HepG2 (cell line): ENCODE measurements around the gene ZFAND2B. TPM values are rescaled to one million over a fixed set of nuclear protein-coding genes. Genes with fewer than 3 reads are reported as not detected.

ENCODE experiments used
- CREM ChIP-seq, 2 experiments: sonication (generic) in 1 of 2; formaldehyde crosslinking in 1 of 2; IDR thresholded peaks; 2 replicates each; pipeline versions ENCODE4 v1.4.0 to v1.6.1; 2016 to 2020; ENCODE audit warnings: antibody characterized with exemption in 1 of 2, mild to moderate bottlenecking in 1 of 2, missing genetic modification reagents in 1 of 2
- EED ChIP-seq: sonication (generic); formaldehyde crosslinking; IDR thresholded peaks from 2 replicates; pipeline ENCODE4 v1.5.0; 2020; ENCODE audit warnings: mild to moderate bottlenecking, missing genetic modification reagents
- GLMP ChIP-seq: sonication (generic); formaldehyde crosslinking; IDR thresholded peaks from 2 replicates; pipeline ENCODE4 v1.9.0; 2021; ENCODE audit warnings: missing genetic modification reagents, mild to moderate bottlenecking, borderline replicate concordance
- MATR3 ChIP-seq: sonication (generic); formaldehyde crosslinking; IDR thresholded peaks from 2 replicates; pipeline ENCODE4 v1.4.0; 2020; ENCODE audit warnings: missing genetic modification reagents
- NFAT5 ChIP-seq: sonication (generic); formaldehyde crosslinking; IDR thresholded peaks from 2 replicates; pipeline ENCODE4 v1.4.0; 2020; ENCODE audit warnings: missing genetic modification reagents
- NR2F1 ChIP-seq, 2 experiments: fragments of 450-650 bp in 1 of 2; formaldehyde crosslinking in 1 of 2; IDR thresholded peaks; 2 replicates each; pipeline versions ENCODE4 v1.5.0 to v1.6.1; 2016 to 2020; ENCODE audit warnings: mild to moderate bottlenecking in 1 of 2, missing compliant biosample characterization in 1 of 2, missing genetic modification reagents in 1 of 2, moderate library complexity in 1 of 2
- THAP9 ChIP-seq: sonication (generic); formaldehyde crosslinking; IDR thresholded peaks from 2 replicates; pipeline ENCODE4; 2020; ENCODE audit warnings: missing genetic modification reagents, mild to moderate bottlenecking, borderline replicate concordance
- TRAFD1 ChIP-seq: sonication (generic); formaldehyde crosslinking; IDR thresholded peaks from 2 replicates; pipeline ENCODE4 v1.5.1; 2020; ENCODE audit warnings: missing genetic modification reagents, mild to moderate bottlenecking, borderline replicate concordance
- ZBTB10 ChIP-seq: sonication (generic); formaldehyde crosslinking; IDR thresholded peaks from 2 replicates; pipeline ENCODE4 v1.4.0; 2020; ENCODE audit warnings: missing genetic modification reagents, borderline replicate concordance
- ZNF251 ChIP-seq: sonication (generic); formaldehyde crosslinking; IDR thresholded peaks from 2 replicates; pipeline ENCODE4 v1.9.0; 2021; ENCODE audit warnings: mild to moderate bottlenecking, missing genetic modification reagents
- ZNF563 ChIP-seq: sonication (generic); formaldehyde crosslinking; IDR thresholded peaks from 2 replicates; pipeline ENCODE4 v1.8.0; 2022; ENCODE audit warnings: mild to moderate bottlenecking, moderate library complexity, missing genetic modification reagents
- ZNF572 ChIP-seq: sonication (generic); formaldehyde crosslinking; IDR thresholded peaks from 2 replicates; pipeline ENCODE4 v1.5.1; 2020; ENCODE audit warnings: mild to moderate bottlenecking, missing genetic modification reagents
- polyA plus RNA-seq, 8 experiments: library from polyadenylated mRNA; depleted of rRNA in 3 of 8; stranded (reverse) in 7 of 8; unstranded in 1 of 8; fragments of >200 nt; fragmentation: Illumina TruSeq in 4 of 8; extraction: Trizol in 4 of 8; gene quantifications; 2 replicates each; pipeline versions ENCODE4 v1.2.1 to v1.2.3, GENCODE V29; 2011 to 2016; ENCODE audit warnings: low read depth in 4 of 8, missing spikeins in 1 of 8, mixed read lengths in 1 of 8; ENCODE audit not compliant: insufficient read depth in 1 of 8
- total RNA-seq, 5 experiments: library from RNA; depleted of rRNA; stranded (reverse); fragments of >200 nt; fragmentation: Illumina TruSeq; extraction: Trizol; gene quantifications; 2 replicates each; pipeline ENCODE4 v1.2.3, GENCODE V29; 2016; ENCODE audit warnings: low read depth in 1 of 5

The ZFAND2B gene
- total and polyA plus RNA-seq, 2 of the 13 experiments (the other 11 are each of a cell fraction or from before 2014, with no cell fraction given) = 53.3 to 115 TPM

GRCh38 chr2:219207884-219208740 lies 1.5 kb downstream of the ZFAND2B start (continued):
- TF ChIP-seq NR2F1 (CRISPR knock-in tag; IDR thresholded peaks at IDR 0.05) = peak; percentile 53 to 72; a peak in 3 of 4 replicates
- no peak for TF ChIP-seq GLMP (CRISPR knock-in tag)
- no peak for TF ChIP-seq EED (CRISPR knock-in tag)
- TF ChIP-seq ZNF251 (CRISPR knock-in tag) = no peak
- TF ChIP-seq ZBTB10 (CRISPR knock-in tag) = 0 out of 2 replicates have a peak, but pooled peaks have one; percentile 57
- peak; percentile 67; the same call in 1 of the 2 replicates for TF ChIP-seq THAP9
- no peak for TF ChIP-seq ZNF572 (CRISPR knock-in tag)
- no peak for TF ChIP-seq TRAFD1
- peak; percentile 66; the same call in 1 of the 2 replicates for TF ChIP-seq CREM (IDR thresholded peaks at IDR 0.05)
- TF ChIP-seq CREM (CRISPR knock-in tag; IDR thresholded peaks at IDR 0.05) = no peak
- no peak for TF ChIP-seq MATR3 (CRISPR knock-in tag)
- no peak for TF ChIP-seq NFAT5 (CRISPR knock-in tag)
- TF ChIP-seq ZNF563 (CRISPR knock-in tag) = no peak
